Measurements from ENCODE around the gene FKBP2. TPM values are rescaled to one million over a fixed set of nuclear protein-coding genes. Genes with fewer than 3 reads are reported as not detected.
A peak's percentile ranks its signal among the peaks of the same experiment; 100 is the strongest.

Gene FKBP2
- total RNA-seq, 1 experiment from 2014 or later, result 70.2 TPM

- peaks cover 3% of the 10 kb centered on the region; the same call in 1 of the 2 replicates for H3K36me3 ChIP-seq (ENCODE audit: control insufficient read depth, insufficient read depth, low read length)
- BruUV-seq (replicated peaks), result TSS peak; percentile 21
- DNase-seq, result peak; percentile 73 to 80
- Mint-ChIP-seq H3K4me1 (ENCODE audit: low read depth, unreplicated experiment) (peaks cover 15% of the 10 kb centered on the region), H3K27ac (ENCODE audit: unreplicated experiment) (peak overlapping the region; percentile 90), H3K9me3 (ENCODE audit: unreplicated experiment) (no peaks in the 10 kb centered on the region), H3K36me3 (ENCODE audit: insufficient read depth, unreplicated experiment) (peaks cover 65% of the 10 kb centered on the region), H3K4me3 (ENCODE audit: unreplicated experiment) (peak overlapping the region; percentile 88), H3K27me3 (ENCODE audit: insufficient read depth, unreplicated experiment) (no peaks in the 10 kb centered on the region)
- CTCF ChIA-PET, result interaction anchor here (0.6 to 1.1 kb wide), 8 partner anchors 8 to 1181 kb away, joined by 3 to 13 read pairs (median 3); partner anchors contain the start of genes ESRRA and STIP1
- no peak for TF ChIP-seq CTCF (IDR thresholded peaks at IDR 0.05; ENCODE audit: insufficient read depth in 1 of 2, low read depth in 1 of 2, low read length in 1 of 2, severe bottlenecking in 1 of 2, unreplicated experiment in 1 of 2)
- POLR2A ChIA-PET, result interaction anchor here (0.5 to 1.6 kb wide), 19 partner anchors 8 to 1455 kb away, joined by 3 to 15 read pairs (median 4); partner anchors contain the start of genes DNAJC4, ESRRA, NUDT22 and PRDX5
- no peaks in the 10 kb centered on the region for H3K27me3 ChIP-seq (replicated peaks; ENCODE audit: control insufficient read depth, insufficient read depth, low read length)
- no peaks in the 10 kb centered on the region for H3K9me3 ChIP-seq
- intact Hi-C loops (cut with micrococcal nuclease; ENCODE audit: unreplicated experiment), result loop anchor here (1.0 to 2.0 kb wide), 2 partner anchors 56 to 63 kb away; partner anchors contain the start of gene ESRRA
- peak overlapping the region; percentile 95 for H3K4me3 ChIP-seq (ENCODE audit: low read depth, low read length)
- peaks cover 19% of the 10 kb centered on the region for H3K4me1 ChIP-seq
Measured at GRCh38 chr11:64241491-64242374, 838 bp downstream of the FKBP2 start.

GRCh38 chr11:64243236-64243854 is 2.5 kb downstream of the FKBP2 start:
- Histone ChIP-seq H3K27me3 (replicated peaks; ENCODE audit: control insufficient read depth, insufficient read depth, low read length) (no peaks in the 10 kb centered on the region), H3K4me1 (peaks cover 28% of the 10 kb centered on the region), H3K36me3 (ENCODE audit: control insufficient read depth, insufficient read depth, low read length) (peaks cover 3% of the 10 kb centered on the region; the same call in 1 of the 2 replicates), H3K9me3 (no peaks in the 10 kb centered on the region), H3K4me3 (ENCODE audit: low read depth, low read length) (no peak overlapping the region)
- peak overlapping the region; percentile 88 for H3K4me3 Mint-ChIP-seq (ENCODE audit: unreplicated experiment)
- peak overlapping the region; percentile 90 for H3K27ac Mint-ChIP-seq (ENCODE audit: unreplicated experiment)
- DNase-seq, result no peak
- intact Hi-C loops (cut with micrococcal nuclease; ENCODE audit: unreplicated experiment), result no loop called here
- no peaks in the 10 kb centered on the region for H3K27me3 Mint-ChIP-seq (ENCODE audit: insufficient read depth, unreplicated experiment)
- no peaks in the 10 kb centered on the region for H3K9me3 Mint-ChIP-seq (ENCODE audit: unreplicated experiment)
- no peak for TF ChIP-seq CTCF (IDR thresholded peaks at IDR 0.05; ENCODE audit: insufficient read depth in 1 of 2, low read depth in 1 of 2, low read length in 1 of 2, severe bottlenecking in 1 of 2, unreplicated experiment in 1 of 2)
- BruUV-seq (replicated peaks), result no TSS peak
- POLR2A ChIA-PET, result interaction anchor here (0.5 to 1.0 kb wide), 3 partner anchors 7 to 42 kb away, joined by 3 to 5 read pairs (median 3); partner anchors contain the start of gene GPR137
- peaks cover 20% of the 10 kb centered on the region for H3K4me1 Mint-ChIP-seq (ENCODE audit: low read depth, unreplicated experiment)
- CTCF ChIA-PET, result no interaction called here
- peaks cover 72% of the 10 kb centered on the region for H3K36me3 Mint-ChIP-seq (ENCODE audit: insufficient read depth, unreplicated experiment)

- no peak overlapping the region for H3K4me3 ChIP-seq (ENCODE audit: low read depth, low read length)
- POLR2A ChIA-PET, result interaction anchor here (0.5 kb wide), 1 partner anchor 41 kb away, joined by 3 read pairs; the partner anchor contains the start of gene GPR137
- BruUV-seq (replicated peaks), result no TSS peak
- Mint-ChIP-seq H3K4me1 (ENCODE audit: low read depth, unreplicated experiment) (peaks cover 23% of the 10 kb centered on the region), H3K27ac (ENCODE audit: unreplicated experiment) (no peak overlapping the region), H3K9me3 (ENCODE audit: unreplicated experiment) (no peaks in the 10 kb centered on the region), H3K4me3 (ENCODE audit: unreplicated experiment) (peak overlapping the region; percentile 88), H3K27me3 (ENCODE audit: insufficient read depth, unreplicated experiment) (no peaks in the 10 kb centered on the region), H3K36me3 (ENCODE audit: insufficient read depth, unreplicated experiment) (peaks cover 72% of the 10 kb centered on the region)
- intact Hi-C loops (cut with micrococcal nuclease; ENCODE audit: unreplicated experiment), result no loop called here
- H3K4me1 ChIP-seq, result peaks cover 31% of the 10 kb centered on the region
- no peak for TF ChIP-seq CTCF (IDR thresholded peaks at IDR 0.05; ENCODE audit: insufficient read depth in 1 of 2, low read depth in 1 of 2, low read length in 1 of 2, severe bottlenecking in 1 of 2, unreplicated experiment in 1 of 2)
- H3K36me3 ChIP-seq (ENCODE audit: control insufficient read depth, insufficient read depth, low read length), result 0 out of 2 replicates have a peak, but pooled peaks cover 3% of the 10 kb centered on the region
- no peaks in the 10 kb centered on the region for H3K9me3 ChIP-seq
- H3K27me3 ChIP-seq (replicated peaks; ENCODE audit: control insufficient read depth, insufficient read depth, low read length), result no peaks in the 10 kb centered on the region
- DNase-seq, result no peak
- CTCF ChIA-PET, result no interaction called here
Measured at GRCh38 chr11:64244107-64244506, 3.2 kb downstream of the FKBP2 start.
